Gastroesophageal sphincter (tissue), 3 donors: Measurements from ENCODE around the gene TBC1D1.

Source experiments
- CTCF ChIP-seq, 4 experiments: fragments of 200-600 bp in 2 of 4; fragments of 450-650 bp in 2 of 4; sonication (generic) in 1 of 4; IDR thresholded peaks; one replicate each; pipeline ENCODE4 v1.5.1; 2017 to 2019; ENCODE audit warnings: antibody characterized with exemption in 4 of 4, mild to moderate bottlenecking in 2 of 4, moderate library complexity in 2 of 4
- POLR2A ChIP-seq, 2 donors: fragments of 450-650 bp; IDR thresholded peaks; one replicate each; pipeline ENCODE4 v1.6.1; 2017; ENCODE audit warnings: antibody characterized with exemption in 2 of 2, mild to moderate bottlenecking in 2 of 2, moderate library complexity in 1 of 2
- POLR2AphosphoS5 ChIP-seq: sonication (generic); formaldehyde crosslinking; IDR thresholded peaks from one replicate; pipeline ENCODE4 v1.6.1; 2017; ENCODE audit warnings: antibody characterized with exemption

- no peak for TF ChIP-seq CTCF (IDR thresholded peaks at IDR 0.05)
- TF ChIP-seq POLR2A (IDR thresholded peaks at IDR 0.05): no peak
- TF ChIP-seq POLR2AphosphoS5: no peak
These were observed 89.4 kb downstream of the TBC1D1 start for GRCh38 chr4:37980246-37980645.
